DMS53 treated with DMSO at 0.1 percent for 48 hours (cell line): ENCODE data around the gene DYNC2H1.

Source experiments
- DNase-seq: peaks from one replicate; lab custom pipeline; 2025; ENCODE audit not compliant: unreplicated experiment; lab: John Stamatoyannopoulos, UW

The DYNC2H1 gene

DNA sequence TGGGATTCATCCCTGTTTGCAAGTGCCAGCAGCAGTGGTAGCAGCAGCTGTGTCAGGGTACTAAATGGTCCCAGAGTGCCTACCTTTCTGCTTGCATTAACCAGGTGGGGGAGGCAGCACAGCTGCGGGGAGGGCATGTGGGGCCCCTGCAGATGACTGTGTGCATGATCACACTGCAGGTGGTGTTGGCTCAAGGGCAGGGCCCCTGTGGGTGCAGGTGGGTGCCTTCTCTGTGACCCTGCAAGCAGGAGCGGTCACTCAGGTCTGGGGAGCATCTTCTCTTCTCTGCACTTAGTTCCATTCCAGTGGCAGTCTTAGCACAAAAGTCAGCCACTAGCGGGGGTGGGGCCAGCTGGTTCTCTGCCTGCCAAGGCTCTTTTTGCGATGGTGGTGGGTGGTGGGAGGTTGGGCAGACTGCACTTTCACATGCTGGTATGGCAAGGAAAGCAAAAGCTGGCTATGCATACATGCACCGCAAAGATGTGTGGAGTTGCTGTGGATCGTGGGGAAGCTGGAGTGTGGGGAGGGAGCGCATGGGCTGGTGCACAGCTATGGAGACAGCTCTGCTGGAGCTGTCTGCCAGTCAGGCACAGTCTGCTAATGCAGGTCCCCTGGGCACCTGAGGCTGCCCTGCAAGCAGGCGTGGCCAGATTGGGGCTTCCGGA is 157.1 kb downstream of the DYNC2H1 start:
- DNase-seq: no peak

GRCh38 chr11:103272876-103273275 is 163.7 kb downstream of the DYNC2H1 start:
- DNase-seq: no peak

GRCh38 chr11:103274025-103274424 is 164.8 kb downstream of the DYNC2H1 start:
- no peak for DNase-seq

DNA sequence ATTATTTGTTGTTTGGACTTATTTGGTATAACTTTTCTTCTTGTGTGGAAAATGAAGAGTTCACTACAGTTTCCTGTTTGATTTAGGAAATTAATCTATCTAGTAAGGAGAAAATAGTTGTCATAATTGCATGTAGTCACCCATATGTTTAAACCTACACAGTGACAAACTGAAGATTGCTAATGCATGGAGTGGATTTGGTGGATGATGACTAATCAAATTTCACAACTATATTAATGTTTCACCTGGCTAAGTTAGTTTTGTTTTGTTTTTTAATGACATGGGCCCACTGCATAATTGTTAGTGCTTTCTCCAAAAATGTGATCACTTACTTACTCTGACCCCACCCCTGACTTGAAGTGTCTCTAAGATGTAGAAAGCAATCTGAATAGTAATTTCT is 170.6 kb downstream of the DYNC2H1 start:
- DNase-seq: no peak

DNA sequence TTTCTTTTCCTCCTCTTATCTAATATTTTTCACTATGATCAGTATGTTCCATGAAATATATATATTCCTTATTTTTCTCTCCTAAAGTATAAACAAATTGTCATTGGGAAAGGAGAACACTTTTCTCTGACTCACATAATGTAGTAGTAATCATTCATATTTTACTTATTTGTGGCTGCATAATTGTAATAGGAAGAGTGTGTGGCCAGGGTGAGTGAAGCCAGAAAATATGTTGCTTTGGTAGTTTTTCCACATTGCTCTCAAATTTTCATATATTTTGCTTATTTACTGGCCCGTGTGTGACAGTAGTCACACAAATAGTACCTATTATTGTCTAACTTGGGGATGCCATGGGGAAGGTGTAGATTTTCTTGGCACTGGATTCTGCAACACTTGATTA is 172.1 kb downstream of the DYNC2H1 start:
- DNase-seq: no peak

- no peak for DNase-seq
Measured at GRCh38 chr11:103284260-103284659, 175.0 kb downstream of the DYNC2H1 start.

DNA sequence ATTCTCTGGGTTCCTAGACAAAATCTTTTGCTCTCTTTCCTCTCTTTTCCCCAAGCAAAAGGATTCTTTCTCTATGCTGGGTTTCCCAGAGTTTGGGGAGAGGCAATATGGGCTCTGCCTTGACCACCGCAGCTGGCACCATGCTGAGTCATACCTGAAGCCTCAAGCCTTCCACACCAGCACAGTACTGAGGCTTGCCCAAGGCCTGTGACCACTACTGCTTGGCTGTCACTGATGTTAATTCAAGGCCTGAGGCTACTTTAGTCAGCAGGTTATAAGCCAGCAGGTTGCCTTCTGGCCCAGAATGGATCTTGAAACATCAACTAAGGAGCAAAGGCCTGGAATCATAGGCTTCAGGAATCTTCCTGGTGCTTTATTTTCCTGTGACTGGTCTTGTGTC is 185.3 kb downstream of the DYNC2H1 start:
- no peak for DNase-seq

DNA sequence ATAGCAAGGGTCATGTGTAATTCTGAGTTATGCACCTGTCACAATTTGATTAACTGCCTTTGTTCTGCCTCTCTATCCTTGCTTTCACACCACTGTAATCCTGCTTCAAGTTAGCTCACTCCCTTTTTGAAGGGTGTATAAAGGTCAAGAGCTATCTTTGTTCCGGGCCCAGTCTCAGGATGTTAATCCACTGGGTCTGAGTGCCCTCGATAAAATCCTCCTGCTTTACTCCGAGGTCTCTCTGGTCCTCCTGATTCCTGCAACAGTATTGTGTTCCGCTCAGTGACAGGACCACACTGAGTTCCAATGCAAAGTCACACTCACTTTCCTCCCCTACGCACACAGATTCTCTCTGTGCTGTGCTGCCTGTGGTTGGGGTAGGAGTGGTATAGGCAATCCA is 186.5 kb downstream of the DYNC2H1 start:
- DNase-seq: no peak

GRCh38 chr11:103297900-103298299 is 188.7 kb downstream of the DYNC2H1 start:
- no peak for DNase-seq

- no peak for DNase-seq
Measured at GRCh38 chr11:103315248-103315647, 206.0 kb downstream of the DYNC2H1 start.

- DNase-seq: no peak
Measured at GRCh38 chr11:103317118-103317517, 207.9 kb downstream of the DYNC2H1 start.

GRCh38 chr11:103322821-103323220 is 213.6 kb downstream of the DYNC2H1 start:
- no peak for DNase-seq

GRCh38 chr11:103325686-103326069 is 216.5 kb downstream of the DYNC2H1 start:
- no peak for DNase-seq

- DNase-seq: peak; percentile 85
Measured at GRCh38 chr11:103326070-103326794, 217.0 kb downstream of the DYNC2H1 start.

DNA sequence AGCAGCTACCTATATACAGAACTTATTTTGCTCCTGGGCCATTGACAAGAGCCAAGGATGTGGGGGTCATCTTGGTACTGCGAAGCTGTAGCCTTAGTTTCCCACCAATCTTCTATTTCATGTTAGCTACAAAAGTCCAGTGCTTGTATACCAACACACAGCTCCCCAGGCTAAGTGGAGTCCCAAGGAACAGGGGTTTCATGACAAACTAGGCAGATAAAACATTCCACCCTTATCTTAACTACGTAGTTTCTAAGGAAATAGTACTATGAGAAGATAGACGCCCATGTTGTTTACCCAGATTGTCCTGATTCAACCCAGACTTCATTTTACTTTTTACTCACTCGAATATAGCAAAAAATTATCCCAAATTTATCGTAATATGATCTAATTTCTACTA is 218.5 kb downstream of the DYNC2H1 start:
- no peak for DNase-seq

DNA sequence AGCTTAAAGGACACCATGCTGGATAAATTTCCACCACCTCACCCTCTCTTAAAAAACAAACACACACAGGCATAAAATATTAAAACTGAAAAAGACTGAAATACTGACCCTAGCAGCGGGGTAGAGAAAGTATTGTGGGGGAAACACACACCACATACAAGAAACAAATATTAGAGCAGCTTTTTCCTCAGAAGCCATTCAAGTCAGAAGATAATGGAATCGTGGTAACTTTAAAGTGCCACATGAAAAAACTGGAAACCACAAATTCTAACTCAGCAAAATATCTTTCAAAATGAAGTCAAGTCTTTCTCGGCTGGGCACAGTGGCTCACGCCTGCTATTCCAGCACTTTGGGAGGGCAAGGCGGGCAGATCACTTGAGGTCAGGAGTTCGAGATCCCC is 223.2 kb downstream of the DYNC2H1 start:
- no peak for DNase-seq

DNA sequence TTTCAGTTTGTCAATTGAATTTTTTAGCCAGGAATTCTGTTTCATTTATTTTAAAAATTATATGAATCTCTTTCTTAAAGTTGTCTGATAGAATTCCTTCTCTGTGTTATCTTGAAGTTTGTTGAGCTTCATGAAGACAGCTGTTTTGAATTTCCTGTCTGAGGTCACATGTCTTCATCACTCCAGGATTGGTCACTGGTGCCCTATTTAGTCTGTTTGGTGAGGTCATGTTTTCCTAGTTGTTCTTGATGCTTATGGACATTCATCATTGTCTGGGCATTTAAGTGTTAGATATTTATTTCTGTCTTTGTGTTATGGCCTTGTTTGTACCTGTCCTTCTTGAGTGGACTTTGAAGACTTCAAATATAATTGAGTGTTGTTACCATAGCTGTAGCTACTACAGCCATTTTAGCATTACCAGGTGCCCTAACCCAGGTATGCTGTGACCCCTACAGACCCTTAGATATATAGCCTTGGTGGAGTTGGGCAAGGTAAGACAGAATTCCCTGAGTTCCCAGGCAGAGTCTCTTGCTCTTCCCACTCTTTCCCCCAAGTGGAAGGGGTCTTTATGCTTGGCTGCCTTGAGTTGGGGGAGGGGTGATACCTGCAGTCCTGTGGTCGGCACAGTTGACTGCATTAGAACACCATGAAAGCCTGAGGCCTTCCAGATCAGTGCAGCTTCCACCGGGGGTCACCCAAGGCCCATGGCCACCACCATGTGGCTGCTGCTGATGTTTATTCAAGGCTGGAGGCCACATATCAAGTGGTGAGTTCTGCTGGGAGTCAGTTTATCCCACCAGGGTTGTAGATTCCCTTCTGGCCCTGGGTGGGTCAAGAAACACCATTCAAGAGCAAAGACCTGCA is 229.6 kb downstream of the DYNC2H1 start:
- no peak for DNase-seq

DNA sequence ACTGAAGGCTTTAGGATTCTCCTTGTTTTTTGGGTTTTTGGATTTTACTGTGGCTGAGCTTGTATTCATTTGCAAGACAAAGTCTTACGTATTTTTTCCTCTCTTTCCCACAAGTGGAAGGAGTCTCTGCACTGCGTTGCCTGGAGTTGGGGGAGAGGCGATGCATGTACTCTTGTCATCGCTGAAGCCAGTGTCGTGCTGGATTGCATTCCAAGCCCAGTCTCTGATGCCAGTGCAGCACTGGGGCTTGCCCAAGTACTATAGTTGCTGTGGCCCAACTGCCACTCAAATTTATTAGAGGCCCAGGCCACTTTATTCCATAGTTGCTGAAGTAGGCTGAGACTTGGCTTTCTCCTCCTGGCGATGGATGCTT is 230.2 kb downstream of the DYNC2H1 start:
- no peak for DNase-seq

DNA sequence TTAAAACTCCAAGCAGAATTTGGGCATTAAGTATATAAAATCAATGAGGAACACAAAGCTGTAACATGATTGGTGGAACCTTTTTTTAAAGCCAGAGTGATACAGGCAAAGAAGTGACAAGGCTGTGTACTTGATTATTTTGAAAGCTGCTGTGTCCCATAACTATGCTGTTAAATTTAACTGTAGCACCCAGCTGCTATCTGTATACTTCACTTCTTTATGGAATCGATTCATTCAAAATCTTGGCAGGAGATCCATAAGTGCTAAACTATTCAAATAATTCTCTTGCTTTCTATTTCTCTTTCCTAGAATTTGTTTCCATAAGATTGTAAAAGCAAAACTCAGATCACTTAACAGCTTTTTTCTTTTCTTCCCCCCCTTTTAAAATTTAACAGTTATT is 231.7 kb downstream of the DYNC2H1 start:
- DNase-seq: no peak

DNA sequence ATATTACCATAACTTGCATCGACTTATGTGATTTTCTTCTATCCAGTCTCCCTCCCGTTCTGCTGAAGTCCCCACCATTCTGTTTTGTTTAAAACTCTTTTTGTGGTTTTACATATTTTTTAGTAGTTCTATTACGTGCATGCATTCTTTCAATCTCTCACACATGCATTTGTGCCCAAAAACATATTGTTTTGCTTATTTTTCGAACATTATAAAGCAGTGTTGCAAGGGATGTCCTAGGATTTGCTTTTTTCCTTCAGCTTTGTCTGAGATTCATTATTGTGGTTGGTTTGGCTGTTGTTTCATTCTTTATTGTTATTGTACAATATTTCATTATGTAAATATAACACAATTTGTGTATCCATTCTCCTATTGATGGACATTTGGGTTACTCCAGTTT is 235.7 kb downstream of the DYNC2H1 start:
- no peak for DNase-seq

DNA sequence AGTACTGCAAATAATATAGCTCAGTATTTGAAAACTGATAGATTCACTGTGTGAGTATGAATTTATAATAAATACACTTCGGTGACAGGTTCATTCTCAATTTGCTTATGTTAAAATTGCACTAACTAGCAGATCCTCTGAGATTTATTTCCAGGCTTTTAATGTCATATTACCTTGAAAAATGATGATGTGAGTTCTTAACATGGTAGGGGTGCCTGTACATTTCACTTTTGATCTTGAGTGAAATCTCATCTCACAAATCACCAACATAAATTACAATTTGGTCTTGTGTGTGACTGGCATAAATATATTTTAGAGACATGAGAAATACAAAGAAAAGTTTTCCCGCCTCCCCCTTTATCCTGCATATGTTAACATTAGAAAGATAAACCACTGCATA is 240.4 kb downstream of the DYNC2H1 start:
- DNase-seq: no peak

GRCh38 chr11:103354656-103355055 is 245.4 kb downstream of the DYNC2H1 start:
- no peak for DNase-seq
